ENCODE measurements around the gene RAVER1. TPM values are rescaled to one million over a fixed set of nuclear protein-coding genes. Genes with fewer than 3 reads are reported as not detected.

The RAVER1 gene
- total and polyA plus RNA-seq, 2 of the 8 experiments (the other 6 are each of a cell fraction or from before 2014, with no cell fraction given), result 5.7 to 70.5 TPM

DNA sequence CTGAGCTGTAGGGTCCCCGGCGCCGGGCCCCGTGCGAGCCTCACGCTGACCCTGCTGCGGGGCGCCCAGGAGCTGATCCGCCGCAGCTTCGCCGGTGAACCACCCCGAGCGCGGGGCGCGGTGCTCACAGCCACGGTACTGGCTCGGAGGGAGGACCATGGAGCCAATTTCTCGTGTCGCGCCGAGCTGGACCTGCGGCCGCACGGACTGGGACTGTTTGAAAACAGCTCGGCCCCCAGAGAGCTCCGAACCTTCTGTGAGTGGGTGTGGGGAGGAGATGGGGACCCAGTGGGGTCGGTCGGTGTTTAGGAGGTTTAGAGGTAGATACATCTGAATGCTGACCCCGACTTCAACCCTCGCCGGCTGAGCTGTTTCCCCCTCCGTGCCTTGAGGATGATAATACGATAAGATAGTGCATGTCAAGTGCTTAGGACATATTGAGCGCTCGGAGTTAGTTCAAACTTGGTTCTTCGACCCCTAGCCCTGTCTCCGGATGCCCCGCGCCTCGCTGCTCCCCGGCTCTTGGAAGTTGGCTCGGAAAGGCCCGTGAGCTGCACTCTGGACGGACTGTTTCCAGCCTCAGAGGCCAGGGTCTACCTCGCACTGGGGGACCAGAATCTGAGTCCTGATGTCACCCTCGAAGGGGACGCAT is 41.6 kb downstream of the RAVER1 start (continued):
- TF ChIP-seq, protein P1, sequence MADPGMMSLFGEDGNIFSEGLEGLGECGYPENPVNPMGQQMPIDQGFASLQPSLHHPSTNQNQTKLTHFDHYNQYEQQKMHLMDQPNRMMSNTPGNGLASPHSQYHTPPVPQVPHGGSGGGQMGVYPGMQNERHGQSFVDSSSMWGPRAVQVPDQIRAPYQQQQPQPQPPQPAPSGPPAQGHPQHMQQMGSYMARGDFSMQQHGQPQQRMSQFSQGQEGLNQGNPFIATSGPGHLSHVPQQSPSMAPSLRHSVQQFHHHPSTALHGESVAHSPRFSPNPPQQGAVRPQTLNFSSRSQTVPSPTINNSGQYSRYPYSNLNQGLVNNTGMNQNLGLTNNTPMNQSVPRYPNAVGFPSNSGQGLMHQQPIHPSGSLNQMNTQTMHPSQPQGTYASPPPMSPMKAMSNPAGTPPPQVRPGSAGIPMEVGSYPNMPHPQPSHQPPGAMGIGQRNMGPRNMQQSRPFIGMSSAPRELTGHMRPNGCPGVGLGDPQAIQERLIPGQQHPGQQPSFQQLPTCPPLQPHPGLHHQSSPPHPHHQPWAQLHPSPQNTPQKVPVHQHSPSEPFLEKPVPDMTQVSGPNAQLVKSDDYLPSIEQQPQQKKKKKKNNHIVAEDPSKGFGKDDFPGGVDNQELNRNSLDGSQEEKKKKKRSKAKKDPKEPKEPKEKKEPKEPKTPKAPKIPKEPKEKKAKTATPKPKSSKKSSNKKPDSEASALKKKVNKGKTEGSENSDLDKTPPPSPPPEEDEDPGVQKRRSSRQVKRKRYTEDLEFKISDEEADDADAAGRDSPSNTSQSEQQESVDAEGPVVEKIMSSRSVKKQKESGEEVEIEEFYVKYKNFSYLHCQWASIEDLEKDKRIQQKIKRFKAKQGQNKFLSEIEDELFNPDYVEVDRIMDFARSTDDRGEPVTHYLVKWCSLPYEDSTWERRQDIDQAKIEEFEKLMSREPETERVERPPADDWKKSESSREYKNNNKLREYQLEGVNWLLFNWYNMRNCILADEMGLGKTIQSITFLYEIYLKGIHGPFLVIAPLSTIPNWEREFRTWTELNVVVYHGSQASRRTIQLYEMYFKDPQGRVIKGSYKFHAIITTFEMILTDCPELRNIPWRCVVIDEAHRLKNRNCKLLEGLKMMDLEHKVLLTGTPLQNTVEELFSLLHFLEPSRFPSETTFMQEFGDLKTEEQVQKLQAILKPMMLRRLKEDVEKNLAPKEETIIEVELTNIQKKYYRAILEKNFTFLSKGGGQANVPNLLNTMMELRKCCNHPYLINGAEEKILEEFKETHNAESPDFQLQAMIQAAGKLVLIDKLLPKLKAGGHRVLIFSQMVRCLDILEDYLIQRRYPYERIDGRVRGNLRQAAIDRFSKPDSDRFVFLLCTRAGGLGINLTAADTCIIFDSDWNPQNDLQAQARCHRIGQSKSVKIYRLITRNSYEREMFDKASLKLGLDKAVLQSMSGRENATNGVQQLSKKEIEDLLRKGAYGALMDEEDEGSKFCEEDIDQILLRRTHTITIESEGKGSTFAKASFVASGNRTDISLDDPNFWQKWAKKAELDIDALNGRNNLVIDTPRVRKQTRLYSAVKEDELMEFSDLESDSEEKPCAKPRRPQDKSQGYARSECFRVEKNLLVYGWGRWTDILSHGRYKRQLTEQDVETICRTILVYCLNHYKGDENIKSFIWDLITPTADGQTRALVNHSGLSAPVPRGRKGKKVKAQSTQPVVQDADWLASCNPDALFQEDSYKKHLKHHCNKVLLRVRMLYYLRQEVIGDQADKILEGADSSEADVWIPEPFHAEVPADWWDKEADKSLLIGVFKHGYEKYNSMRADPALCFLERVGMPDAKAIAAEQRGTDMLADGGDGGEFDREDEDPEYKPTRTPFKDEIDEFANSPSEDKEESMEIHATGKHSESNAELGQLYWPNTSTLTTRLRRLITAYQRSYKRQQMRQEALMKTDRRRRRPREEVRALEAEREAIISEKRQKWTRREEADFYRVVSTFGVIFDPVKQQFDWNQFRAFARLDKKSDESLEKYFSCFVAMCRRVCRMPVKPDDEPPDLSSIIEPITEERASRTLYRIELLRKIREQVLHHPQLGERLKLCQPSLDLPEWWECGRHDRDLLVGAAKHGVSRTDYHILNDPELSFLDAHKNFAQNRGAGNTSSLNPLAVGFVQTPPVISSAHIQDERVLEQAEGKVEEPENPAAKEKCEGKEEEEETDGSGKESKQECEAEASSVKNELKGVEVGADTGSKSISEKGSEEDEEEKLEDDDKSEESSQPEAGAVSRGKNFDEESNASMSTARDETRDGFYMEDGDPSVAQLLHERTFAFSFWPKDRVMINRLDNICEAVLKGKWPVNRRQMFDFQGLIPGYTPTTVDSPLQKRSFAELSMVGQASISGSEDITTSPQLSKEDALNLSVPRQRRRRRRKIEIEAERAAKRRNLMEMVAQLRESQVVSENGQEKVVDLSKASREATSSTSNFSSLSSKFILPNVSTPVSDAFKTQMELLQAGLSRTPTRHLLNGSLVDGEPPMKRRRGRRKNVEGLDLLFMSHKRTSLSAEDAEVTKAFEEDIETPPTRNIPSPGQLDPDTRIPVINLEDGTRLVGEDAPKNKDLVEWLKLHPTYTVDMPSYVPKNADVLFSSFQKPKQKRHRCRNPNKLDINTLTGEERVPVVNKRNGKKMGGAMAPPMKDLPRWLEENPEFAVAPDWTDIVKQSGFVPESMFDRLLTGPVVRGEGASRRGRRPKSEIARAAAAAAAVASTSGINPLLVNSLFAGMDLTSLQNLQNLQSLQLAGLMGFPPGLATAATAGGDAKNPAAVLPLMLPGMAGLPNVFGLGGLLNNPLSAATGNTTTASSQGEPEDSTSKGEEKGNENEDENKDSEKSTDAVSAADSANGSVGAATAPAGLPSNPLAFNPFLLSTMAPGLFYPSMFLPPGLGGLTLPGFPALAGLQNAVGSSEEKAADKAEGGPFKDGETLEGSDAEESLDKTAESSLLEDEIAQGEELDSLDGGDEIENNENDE (IDR thresholded peaks at IDR 0.05; ENCODE audit: insufficient replicate concordance, low read length), result no peak
- TF ChIP-seq SAP30 (IDR thresholded peaks at IDR 0.05; ENCODE audit: insufficient read depth, insufficient replicate concordance, low read length), result no peak
- no peak for TF ChIP-seq SP4 (IDR thresholded peaks at IDR 0.05; ENCODE audit: low read length)
- TF ChIP-seq PHF8 (conservative IDR thresholded peaks at IDR 0.05; ENCODE audit: low read depth, low read length), result no peak
- peak in 1 of 2 experiments; percentile 4; a peak in 1 of 4 replicates for TF ChIP-seq SIN3A (conservative IDR thresholded peaks at IDR 0.05 in 1 of 2, IDR thresholded peaks at IDR 0.05 in 1 of 2; ENCODE audit: low read depth in 1 of 2, low read length in 2 of 2)
- TF ChIP-seq TAF1 (IDR thresholded peaks at IDR 0.05; ENCODE audit: low read depth, low read length), result peak; percentile 19; the same call in 1 of the 2 replicates
- TF ChIP-seq KDM4A (IDR thresholded peaks at IDR 0.05; ENCODE audit: low read depth, low read length, severe bottlenecking), result no peak
- TF ChIP-seq RFX5 (IDR thresholded peaks at IDR 0.05; ENCODE audit: borderline replicate concordance, low read depth, low read length), result no peak
- peak; percentile 81; the same call in 1 of the 2 replicates for TF ChIP-seq SUZ12 (IDR thresholded peaks at IDR 0.05; ENCODE audit: low read length)
- TF ChIP-seq SP2 (IDR thresholded peaks at IDR 0.05; ENCODE audit: low read length), result no peak

Data from H1 (cell line).